Measurements from ENCODE around the gene SMAD4.
"Not testable (repeated sequence)": the region's sequence is repeated elsewhere in the genome, so short reads cannot be mapped to it uniquely, and the experiment has no call there.

Gene SMAD4

GRCh38 chr18:51089691-51090090 lies 59.7 kb downstream of the SMAD4 start:
- ATAC-seq (ENCODE audit: insufficient read depth, low read depth) (no peak), DNase-seq (no peak)
- H3K4me1 ChIP-seq (ENCODE audit: insufficient read depth, low read length), result no peaks in the 10 kb centered on the region
- no peaks in the 10 kb centered on the region for H3K9me3 ChIP-seq (ENCODE audit: insufficient read depth, low read length, severe bottlenecking)
- no peak overlapping the region for H3K27ac ChIP-seq (ENCODE audit: low read length)
- H2AFZ ChIP-seq (ENCODE audit: low read depth, low read length), result no peak overlapping the region
- no peaks in the 10 kb centered on the region for H3K79me2 ChIP-seq (ENCODE audit: insufficient read depth, low read length)
- no peak overlapping the region for H3K4me2 ChIP-seq (ENCODE audit: insufficient read depth, low read length)
- H3K36me3 ChIP-seq (ENCODE audit: insufficient read depth, low read length), result peaks cover 13% of the 10 kb centered on the region
- no peak overlapping the region for H3K9ac ChIP-seq (ENCODE audit: low read depth, low read length)
- no peaks in the 10 kb centered on the region for H4K20me1 ChIP-seq (ENCODE audit: insufficient read depth, low read length)
- H3K4me3 ChIP-seq (ENCODE audit: low read depth in 1 of 2, low read length in 2 of 2), result no peak overlapping the region
- no peaks in the 10 kb centered on the region for H3K27me3 ChIP-seq (ENCODE audit: insufficient read depth, low read length, poor library complexity)
- no peak for TF ChIP-seq EZH2 (IDR thresholded peaks at IDR 0.05; ENCODE audit: borderline replicate concordance, low read depth, low read length, severe bottlenecking)
- no peak for TF ChIP-seq CTCF (IDR thresholded peaks at IDR 0.05; ENCODE audit: borderline replicate concordance, extremely low read depth, low read length, poor library complexity, severe bottlenecking)

- ATAC-seq (ENCODE audit: insufficient read depth, low read depth), result 0 out of 3 replicates have a peak, but pooled peaks have one; percentile 18
- H3K27ac ChIP-seq (ENCODE audit: low read length), result no peak overlapping the region
Measured at GRCh38 chr18:51091270-51091669, 61.3 kb downstream of the SMAD4 start.

GRCh38 chr18:51092117-51092516 lies 62.1 kb downstream of the SMAD4 start:
- no peaks in the 10 kb centered on the region for H3K36me3 ChIP-seq (ENCODE audit: insufficient read depth, low read length)

More at GRCh38 chr18:51091270-51091669, 61.3 kb downstream of the SMAD4 start:
- no peak overlapping the region for H3K9ac ChIP-seq (ENCODE audit: low read depth, low read length)
- H3K9me3 ChIP-seq (ENCODE audit: insufficient read depth, low read length, severe bottlenecking), result no peaks in the 10 kb centered on the region
- no peak overlapping the region for H3K4me2 ChIP-seq (ENCODE audit: insufficient read depth, low read length)
- no peak overlapping the region for H3K4me3 ChIP-seq (ENCODE audit: low read depth in 1 of 2, low read length in 2 of 2)
- H3K79me2 ChIP-seq (ENCODE audit: insufficient read depth, low read length), result no peaks in the 10 kb centered on the region
- no peaks in the 10 kb centered on the region; the same call in 1 of the 2 replicates for H3K36me3 ChIP-seq (ENCODE audit: insufficient read depth, low read length)
- no peaks in the 10 kb centered on the region for H4K20me1 ChIP-seq (ENCODE audit: insufficient read depth, low read length)
- H3K27me3 ChIP-seq (ENCODE audit: insufficient read depth, low read length, poor library complexity), result no peaks in the 10 kb centered on the region
- no peaks in the 10 kb centered on the region for H3K4me1 ChIP-seq (ENCODE audit: insufficient read depth, low read length)
- DNase-seq, result no peak
- no peak overlapping the region for H2AFZ ChIP-seq (ENCODE audit: low read depth, low read length)
- no peak for TF ChIP-seq CTCF (IDR thresholded peaks at IDR 0.05; ENCODE audit: borderline replicate concordance, extremely low read depth, low read length, poor library complexity, severe bottlenecking)

GRCh38 chr18:51092967-51093366 lies 63.0 kb downstream of the SMAD4 start:
- not testable (repeated sequence) for DNase-seq; H3K9ac ChIP-seq (ENCODE audit: low read depth, low read length); H3K9me3 ChIP-seq (ENCODE audit: insufficient read depth, low read length, severe bottlenecking); H3K36me3 ChIP-seq (ENCODE audit: insufficient read depth, low read length); H3K4me3 ChIP-seq (ENCODE audit: low read depth in 1 of 2, low read length in 2 of 2); H3K79me2 ChIP-seq (ENCODE audit: insufficient read depth, low read length); H3K27ac ChIP-seq (ENCODE audit: low read length); H3K4me1 ChIP-seq (ENCODE audit: insufficient read depth, low read length); H3K27me3 ChIP-seq (ENCODE audit: insufficient read depth, low read length, poor library complexity); H3K4me2 ChIP-seq (ENCODE audit: insufficient read depth, low read length); H2AFZ ChIP-seq (ENCODE audit: low read depth, low read length); H4K20me1 ChIP-seq (ENCODE audit: insufficient read depth, low read length); ATAC-seq (ENCODE audit: insufficient read depth, low read depth)

More at GRCh38 chr18:51092117-51092516, 62.1 kb downstream of the SMAD4 start:
- ATAC-seq (ENCODE audit: insufficient read depth, low read depth) (peak; percentile 61), DNase-seq (no peak)
- no peak overlapping the region for H3K4me2 ChIP-seq (ENCODE audit: insufficient read depth, low read length)
- no peaks in the 10 kb centered on the region for H3K4me1 ChIP-seq (ENCODE audit: insufficient read depth, low read length)
- no peak overlapping the region for H3K9ac ChIP-seq (ENCODE audit: low read depth, low read length)
- H2AFZ ChIP-seq (ENCODE audit: low read depth, low read length), result no peak overlapping the region
- no peak overlapping the region for H3K4me3 ChIP-seq (ENCODE audit: low read depth in 1 of 2, low read length in 2 of 2)
- no peaks in the 10 kb centered on the region for H3K79me2 ChIP-seq (ENCODE audit: insufficient read depth, low read length)
- no peak for TF ChIP-seq CTCF (IDR thresholded peaks at IDR 0.05; ENCODE audit: borderline replicate concordance, extremely low read depth, low read length, poor library complexity, severe bottlenecking)
- no peak for TF ChIP-seq EZH2 (IDR thresholded peaks at IDR 0.05; ENCODE audit: borderline replicate concordance, low read depth, low read length, severe bottlenecking)
- H3K27me3 ChIP-seq (ENCODE audit: insufficient read depth, low read length, poor library complexity), result no peaks in the 10 kb centered on the region
- H3K9me3 ChIP-seq (ENCODE audit: insufficient read depth, low read length, severe bottlenecking), result no peaks in the 10 kb centered on the region
- no peak overlapping the region for H3K27ac ChIP-seq (ENCODE audit: low read length)
- no peaks in the 10 kb centered on the region for H4K20me1 ChIP-seq (ENCODE audit: insufficient read depth, low read length)
